GM23338 (cell line): Measurements from ENCODE around the gene SYK.
A peak's percentile ranks its signal among the peaks of the same experiment; 100 is the strongest.

Source experiments
- CREB1 ChIP-seq: fragments of 250-450 bp; sonication (Bioruptor Pico); IDR thresholded peaks from 2 replicates; pipeline ENCODE4 v1.5.0; 2020; ENCODE audit warnings: low read depth, mild to moderate bottlenecking, moderate library complexity
- EZH2 ChIP-seq: fragments of 200-600 bp; sonication (generic); IDR thresholded peaks from one replicate; pipeline ENCODE4 v1.8.0; 2017; ENCODE audit warnings: antibody characterized with exemption, mild to moderate bottlenecking, low read depth; ENCODE audit not compliant: unreplicated experiment
- EZH2phosphoT487 ChIP-seq: fragments of 200-600 bp; sonication (generic); IDR thresholded peaks from one replicate; pipeline ENCODE4 v1.8.1; 2018; ENCODE audit warnings: antibody characterized with exemption; ENCODE audit not compliant: unreplicated experiment
- JUNB ChIP-seq: IDR thresholded peaks from one replicate; pipeline ENCODE4 v1.6.1; 2016; ENCODE audit warnings: antibody characterized with exemption; ENCODE audit not compliant: unreplicated experiment
- POLR2AphosphoS5 ChIP-seq: IDR thresholded peaks from 2 replicates; pipeline ENCODE4 v1.6.1; 2016; ENCODE audit warnings: antibody characterized with exemption, low read depth
- STAT1 ChIP-seq: IDR thresholded peaks from one replicate; pipeline ENCODE4 v1.6.1; 2016; ENCODE audit warnings: antibody characterized with exemption; ENCODE audit not compliant: unreplicated experiment
- ZNF114 ChIP-seq: fragments of 250-450 bp; sonication (Bioruptor Pico); IDR thresholded peaks from 2 replicates; pipeline ENCODE4 v1.5.0; 2020; ENCODE audit warnings: mild to moderate bottlenecking, moderate library complexity
- ZNF331 ChIP-seq: fragments of 250-450 bp; sonication (Bioruptor Pico); IDR thresholded peaks from 2 replicates; pipeline ENCODE4 v1.5.0; 2020; ENCODE audit warnings: low read depth, mild to moderate bottlenecking, moderate library complexity
- TF ChIP-seq, protein P1 (sequence below), 2 experiments: fragments of 200-600 bp in 1 of 2; sonication (generic) in 1 of 2; conservative IDR thresholded peaks; 2 replicates each; pipeline versions ENCODE4 v1.5.1 to v1.6.1; 2016 to 2017; ENCODE audit warnings: antibody characterized with exemption in 2 of 2, low read depth in 2 of 2, mild to moderate bottlenecking in 2 of 2, moderate library complexity in 1 of 2
- TF ChIP-seq, protein P2 (sequence below): IDR thresholded peaks from 2 replicates; pipeline ENCODE4 v1.6.1; 2016; ENCODE audit warnings: antibody characterized with exemption
- TF ChIP-seq, protein P3 (sequence below): IDR thresholded peaks from one replicate; pipeline ENCODE4 v1.6.1; 2018; ENCODE audit warnings: antibody characterized with exemption; ENCODE audit not compliant: unreplicated experiment
- TF ChIP-seq, protein P4 (sequence below): fragments of 250-450 bp; sonication (Bioruptor Pico); IDR thresholded peaks from 2 replicates; pipeline ENCODE4 v1.5.0; 2020; ENCODE audit warnings: mild to moderate bottlenecking, moderate library complexity

DNA sequence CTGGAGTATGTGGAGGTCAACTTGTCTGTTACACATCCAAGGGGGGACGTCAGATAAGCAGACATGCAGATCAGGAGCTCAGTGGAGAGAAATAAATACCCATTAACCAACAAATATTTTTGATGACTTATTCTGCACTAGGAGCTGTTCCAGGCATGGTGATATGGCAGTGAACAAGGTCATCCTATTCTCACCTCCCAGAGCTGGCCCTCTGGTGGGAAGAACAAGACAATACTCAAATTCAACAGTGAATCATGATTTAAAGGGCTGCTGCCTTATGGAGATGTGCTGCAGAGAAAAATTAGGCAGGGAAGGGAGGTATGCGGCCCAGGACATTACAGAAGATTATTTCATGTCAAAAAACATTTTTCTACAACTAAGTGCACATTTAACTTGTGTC, 36.5 kb downstream of the SYK start:
- TF ChIP-seq, protein P1, sequence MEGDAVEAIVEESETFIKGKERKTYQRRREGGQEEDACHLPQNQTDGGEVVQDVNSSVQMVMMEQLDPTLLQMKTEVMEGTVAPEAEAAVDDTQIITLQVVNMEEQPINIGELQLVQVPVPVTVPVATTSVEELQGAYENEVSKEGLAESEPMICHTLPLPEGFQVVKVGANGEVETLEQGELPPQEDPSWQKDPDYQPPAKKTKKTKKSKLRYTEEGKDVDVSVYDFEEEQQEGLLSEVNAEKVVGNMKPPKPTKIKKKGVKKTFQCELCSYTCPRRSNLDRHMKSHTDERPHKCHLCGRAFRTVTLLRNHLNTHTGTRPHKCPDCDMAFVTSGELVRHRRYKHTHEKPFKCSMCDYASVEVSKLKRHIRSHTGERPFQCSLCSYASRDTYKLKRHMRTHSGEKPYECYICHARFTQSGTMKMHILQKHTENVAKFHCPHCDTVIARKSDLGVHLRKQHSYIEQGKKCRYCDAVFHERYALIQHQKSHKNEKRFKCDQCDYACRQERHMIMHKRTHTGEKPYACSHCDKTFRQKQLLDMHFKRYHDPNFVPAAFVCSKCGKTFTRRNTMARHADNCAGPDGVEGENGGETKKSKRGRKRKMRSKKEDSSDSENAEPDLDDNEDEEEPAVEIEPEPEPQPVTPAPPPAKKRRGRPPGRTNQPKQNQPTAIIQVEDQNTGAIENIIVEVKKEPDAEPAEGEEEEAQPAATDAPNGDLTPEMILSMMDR (conservative IDR thresholded peaks at IDR 0.05; ENCODE audit: low read depth in 2 of 2) = peak; percentile 22 to 25; a peak in 1 of 4 replicates
- no peak for TF ChIP-seq POLR2AphosphoS5
- TF ChIP-seq, protein P2, sequence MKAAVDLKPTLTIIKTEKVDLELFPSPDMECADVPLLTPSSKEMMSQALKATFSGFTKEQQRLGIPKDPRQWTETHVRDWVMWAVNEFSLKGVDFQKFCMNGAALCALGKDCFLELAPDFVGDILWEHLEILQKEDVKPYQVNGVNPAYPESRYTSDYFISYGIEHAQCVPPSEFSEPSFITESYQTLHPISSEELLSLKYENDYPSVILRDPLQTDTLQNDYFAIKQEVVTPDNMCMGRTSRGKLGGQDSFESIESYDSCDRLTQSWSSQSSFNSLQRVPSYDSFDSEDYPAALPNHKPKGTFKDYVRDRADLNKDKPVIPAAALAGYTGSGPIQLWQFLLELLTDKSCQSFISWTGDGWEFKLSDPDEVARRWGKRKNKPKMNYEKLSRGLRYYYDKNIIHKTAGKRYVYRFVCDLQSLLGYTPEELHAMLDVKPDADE = no peak
- TF ChIP-seq EZH2phosphoT487 = no peak
- TF ChIP-seq, protein P3, sequence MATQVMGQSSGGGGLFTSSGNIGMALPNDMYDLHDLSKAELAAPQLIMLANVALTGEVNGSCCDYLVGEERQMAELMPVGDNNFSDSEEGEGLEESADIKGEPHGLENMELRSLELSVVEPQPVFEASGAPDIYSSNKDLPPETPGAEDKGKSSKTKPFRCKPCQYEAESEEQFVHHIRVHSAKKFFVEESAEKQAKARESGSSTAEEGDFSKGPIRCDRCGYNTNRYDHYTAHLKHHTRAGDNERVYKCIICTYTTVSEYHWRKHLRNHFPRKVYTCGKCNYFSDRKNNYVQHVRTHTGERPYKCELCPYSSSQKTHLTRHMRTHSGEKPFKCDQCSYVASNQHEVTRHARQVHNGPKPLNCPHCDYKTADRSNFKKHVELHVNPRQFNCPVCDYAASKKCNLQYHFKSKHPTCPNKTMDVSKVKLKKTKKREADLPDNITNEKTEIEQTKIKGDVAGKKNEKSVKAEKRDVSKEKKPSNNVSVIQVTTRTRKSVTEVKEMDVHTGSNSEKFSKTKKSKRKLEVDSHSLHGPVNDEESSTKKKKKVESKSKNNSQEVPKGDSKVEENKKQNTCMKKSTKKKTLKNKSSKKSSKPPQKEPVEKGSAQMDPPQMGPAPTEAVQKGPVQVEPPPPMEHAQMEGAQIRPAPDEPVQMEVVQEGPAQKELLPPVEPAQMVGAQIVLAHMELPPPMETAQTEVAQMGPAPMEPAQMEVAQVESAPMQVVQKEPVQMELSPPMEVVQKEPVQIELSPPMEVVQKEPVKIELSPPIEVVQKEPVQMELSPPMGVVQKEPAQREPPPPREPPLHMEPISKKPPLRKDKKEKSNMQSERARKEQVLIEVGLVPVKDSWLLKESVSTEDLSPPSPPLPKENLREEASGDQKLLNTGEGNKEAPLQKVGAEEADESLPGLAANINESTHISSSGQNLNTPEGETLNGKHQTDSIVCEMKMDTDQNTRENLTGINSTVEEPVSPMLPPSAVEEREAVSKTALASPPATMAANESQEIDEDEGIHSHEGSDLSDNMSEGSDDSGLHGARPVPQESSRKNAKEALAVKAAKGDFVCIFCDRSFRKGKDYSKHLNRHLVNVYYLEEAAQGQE = no peak
- TF ChIP-seq EZH2 = no peak
- no peak for TF ChIP-seq ZNF331 (CRISPR knock-in tag)
- no peak for TF ChIP-seq CREB1 (CRISPR knock-in tag)
- TF ChIP-seq JUNB = no peak
- TF ChIP-seq, protein P4, sequence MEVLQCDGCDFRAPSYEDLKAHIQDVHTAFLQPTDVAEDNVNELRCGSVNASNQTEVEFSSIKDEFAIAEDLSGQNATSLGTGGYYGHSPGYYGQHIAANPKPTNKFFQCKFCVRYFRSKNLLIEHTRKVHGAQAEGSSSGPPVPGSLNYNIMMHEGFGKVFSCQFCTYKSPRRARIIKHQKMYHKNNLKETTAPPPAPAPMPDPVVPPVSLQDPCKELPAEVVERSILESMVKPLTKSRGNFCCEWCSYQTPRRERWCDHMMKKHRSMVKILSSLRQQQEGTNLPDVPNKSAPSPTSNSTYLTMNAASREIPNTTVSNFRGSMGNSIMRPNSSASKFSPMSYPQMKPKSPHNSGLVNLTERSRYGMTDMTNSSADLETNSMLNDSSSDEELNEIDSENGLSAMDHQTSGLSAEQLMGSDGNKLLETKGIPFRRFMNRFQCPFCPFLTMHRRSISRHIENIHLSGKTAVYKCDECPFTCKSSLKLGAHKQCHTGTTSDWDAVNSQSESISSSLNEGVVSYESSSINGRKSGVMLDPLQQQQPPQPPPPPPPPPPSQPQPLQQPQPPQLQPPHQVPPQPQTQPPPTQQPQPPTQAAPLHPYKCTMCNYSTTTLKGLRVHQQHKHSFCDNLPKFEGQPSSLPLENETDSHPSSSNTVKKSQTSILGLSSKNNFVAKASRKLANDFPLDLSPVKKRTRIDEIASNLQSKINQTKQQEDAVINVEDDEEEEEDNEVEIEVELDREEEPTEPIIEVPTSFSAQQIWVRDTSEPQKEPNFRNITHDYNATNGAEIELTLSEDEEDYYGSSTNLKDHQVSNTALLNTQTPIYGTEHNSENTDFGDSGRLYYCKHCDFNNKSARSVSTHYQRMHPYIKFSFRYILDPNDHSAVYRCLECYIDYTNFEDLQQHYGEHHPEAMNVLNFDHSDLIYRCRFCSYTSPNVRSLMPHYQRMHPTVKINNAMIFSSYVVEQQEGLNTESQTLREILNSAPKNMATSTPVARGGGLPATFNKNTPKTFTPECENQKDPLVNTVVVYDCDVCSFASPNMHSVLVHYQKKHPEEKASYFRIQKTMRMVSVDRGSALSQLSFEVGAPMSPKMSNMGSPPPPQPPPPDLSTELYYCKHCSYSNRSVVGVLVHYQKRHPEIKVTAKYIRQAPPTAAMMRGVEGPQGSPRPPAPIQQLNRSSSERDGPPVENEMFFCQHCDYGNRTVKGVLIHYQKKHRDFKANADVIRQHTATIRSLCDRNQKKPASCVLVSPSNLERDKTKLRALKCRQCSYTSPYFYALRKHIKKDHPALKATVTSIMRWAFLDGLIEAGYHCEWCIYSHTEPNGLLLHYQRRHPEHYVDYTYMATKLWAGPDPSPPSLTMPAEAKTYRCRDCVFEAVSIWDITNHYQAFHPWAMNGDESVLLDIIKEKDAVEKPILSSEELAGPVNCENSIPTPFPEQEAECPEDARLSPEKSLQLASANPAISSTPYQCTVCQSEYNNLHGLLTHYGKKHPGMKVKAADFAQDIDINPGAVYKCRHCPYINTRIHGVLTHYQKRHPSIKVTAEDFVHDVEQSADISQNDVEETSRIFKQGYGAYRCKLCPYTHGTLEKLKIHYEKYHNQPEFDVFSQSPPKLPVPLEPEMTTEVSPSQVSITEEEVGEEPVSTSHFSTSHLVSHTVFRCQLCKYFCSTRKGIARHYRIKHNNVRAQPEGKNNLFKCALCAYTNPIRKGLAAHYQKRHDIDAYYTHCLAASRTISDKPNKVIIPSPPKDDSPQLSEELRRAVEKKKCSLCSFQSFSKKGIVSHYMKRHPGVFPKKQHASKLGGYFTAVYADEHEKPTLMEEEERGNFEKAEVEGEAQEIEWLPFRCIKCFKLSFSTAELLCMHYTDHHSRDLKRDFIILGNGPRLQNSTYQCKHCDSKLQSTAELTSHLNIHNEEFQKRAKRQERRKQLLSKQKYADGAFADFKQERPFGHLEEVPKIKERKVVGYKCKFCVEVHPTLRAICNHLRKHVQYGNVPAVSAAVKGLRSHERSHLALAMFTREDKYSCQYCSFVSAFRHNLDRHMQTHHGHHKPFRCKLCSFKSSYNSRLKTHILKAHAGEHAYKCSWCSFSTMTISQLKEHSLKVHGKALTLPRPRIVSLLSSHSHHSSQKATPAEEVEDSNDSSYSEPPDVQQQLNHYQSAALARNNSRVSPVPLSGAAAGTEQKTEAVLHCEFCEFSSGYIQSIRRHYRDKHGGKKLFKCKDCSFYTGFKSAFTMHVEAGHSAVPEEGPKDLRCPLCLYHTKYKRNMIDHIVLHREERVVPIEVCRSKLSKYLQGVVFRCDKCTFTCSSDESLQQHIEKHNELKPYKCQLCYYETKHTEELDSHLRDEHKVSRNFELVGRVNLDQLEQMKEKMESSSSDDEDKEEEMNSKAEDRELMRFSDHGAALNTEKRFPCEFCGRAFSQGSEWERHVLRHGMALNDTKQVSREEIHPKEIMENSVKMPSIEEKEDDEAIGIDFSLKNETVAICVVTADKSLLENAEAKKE (CRISPR knock-in tag) = no peak
- no peak for TF ChIP-seq ZNF114 (CRISPR knock-in tag)
- no peak for TF ChIP-seq STAT1
